HG03025 (cell line): ENCODE data around the gene NT5C3B.

ENCODE experiments used
- ATAC-seq: cut with Tn5 transposase; IDR thresholded peaks from one replicate; pipeline ENCODE4 v1.9.1; 2021; ENCODE audit warnings: mild to moderate bottlenecking, moderate library complexity; ENCODE audit not compliant: unreplicated experiment, low FRiP score

Gene NT5C3B

DNA sequence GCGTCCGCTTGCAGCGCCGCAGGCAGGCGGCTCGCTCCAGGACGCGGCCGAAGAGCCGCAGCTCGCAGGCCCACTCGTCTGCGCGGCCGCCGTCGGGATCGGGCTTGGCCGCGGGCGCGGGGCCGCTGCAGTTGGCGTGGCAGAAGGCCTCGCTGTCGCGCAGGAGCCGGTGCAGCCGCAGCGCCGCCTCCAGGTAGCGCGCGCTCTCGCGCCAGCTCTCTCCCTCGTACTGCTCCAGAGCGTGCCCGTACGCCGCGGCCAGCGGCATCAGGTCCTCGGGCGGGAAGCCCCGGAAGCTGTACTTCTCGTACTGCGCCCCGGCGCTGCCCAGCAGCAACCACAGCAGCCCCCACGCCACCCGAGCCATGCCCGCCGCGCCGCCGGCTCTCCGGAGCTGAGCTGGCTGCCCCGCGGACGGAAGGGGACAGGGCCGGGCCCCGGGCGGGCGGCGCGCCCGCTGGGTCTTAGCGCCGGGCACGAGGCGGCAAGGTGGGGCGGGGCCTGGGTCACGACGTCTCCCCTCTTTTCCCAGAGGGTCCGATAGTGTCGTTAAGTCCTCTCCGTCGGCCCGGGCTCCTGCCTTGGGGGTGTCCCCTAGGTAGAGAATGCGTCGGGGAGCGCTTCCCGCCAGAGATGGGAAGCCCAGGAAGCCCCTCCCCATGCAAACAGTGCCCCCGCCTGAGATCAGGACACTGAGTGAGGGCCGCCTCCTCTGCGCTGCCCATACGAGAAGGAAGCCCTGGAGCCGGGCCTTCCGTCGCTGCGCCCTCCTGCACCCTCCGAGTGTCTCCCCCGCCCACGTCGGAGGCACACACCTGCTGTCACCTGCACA is 24.3 kb downstream of the NT5C3B start, which contains the start of gene P3H4:
TSS of gene P3H4 (minus strand) at position 401 of the 832 bp plus-strand sequence. CDS start at position 367, 34 bp downstream.
- ATAC-seq = no peak

DNA sequence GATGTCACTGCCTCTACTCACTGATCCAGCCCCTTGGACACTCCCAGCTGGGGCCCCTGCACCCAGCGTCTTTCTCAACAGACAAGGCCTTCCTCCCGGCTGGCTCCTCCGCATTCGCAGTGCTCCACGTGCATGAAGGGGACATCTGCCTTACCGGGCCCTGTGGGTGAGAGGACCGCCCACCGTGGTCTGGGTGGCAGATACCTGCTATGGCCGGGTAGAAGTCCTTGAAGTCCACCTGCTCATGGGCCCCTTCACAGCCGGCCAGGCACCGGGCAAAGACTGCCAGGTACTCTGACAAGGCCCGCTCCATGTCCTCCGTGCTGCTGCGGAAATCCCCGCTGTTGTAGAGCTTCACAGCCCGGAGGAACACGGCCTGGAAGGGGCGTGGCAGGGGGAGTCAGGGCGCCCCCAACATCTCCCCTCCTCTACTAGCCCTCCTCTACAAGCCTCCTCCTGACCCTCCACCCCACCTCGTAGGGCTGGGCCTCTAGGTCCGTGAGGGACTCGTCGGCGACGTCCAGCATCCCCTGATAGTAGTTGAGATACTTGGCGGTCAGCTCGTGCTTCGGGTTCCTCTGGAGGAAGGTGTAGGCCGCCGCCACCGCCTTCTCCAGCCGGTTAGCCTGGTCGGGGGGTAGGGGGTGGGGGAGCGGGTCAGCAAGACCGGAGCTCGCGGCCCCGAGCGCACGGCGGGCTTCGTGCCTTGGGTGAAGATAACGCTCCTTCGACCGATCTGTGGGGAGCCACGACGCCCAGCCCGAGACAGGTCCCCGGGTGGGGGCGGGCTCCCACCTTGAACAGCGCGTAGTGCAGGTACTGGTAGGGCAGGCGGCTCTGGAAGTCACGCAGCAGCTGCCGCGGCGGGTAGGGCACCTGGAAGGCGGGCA is 25.1 kb downstream of the NT5C3B start:
- no peak for ATAC-seq

DNA sequence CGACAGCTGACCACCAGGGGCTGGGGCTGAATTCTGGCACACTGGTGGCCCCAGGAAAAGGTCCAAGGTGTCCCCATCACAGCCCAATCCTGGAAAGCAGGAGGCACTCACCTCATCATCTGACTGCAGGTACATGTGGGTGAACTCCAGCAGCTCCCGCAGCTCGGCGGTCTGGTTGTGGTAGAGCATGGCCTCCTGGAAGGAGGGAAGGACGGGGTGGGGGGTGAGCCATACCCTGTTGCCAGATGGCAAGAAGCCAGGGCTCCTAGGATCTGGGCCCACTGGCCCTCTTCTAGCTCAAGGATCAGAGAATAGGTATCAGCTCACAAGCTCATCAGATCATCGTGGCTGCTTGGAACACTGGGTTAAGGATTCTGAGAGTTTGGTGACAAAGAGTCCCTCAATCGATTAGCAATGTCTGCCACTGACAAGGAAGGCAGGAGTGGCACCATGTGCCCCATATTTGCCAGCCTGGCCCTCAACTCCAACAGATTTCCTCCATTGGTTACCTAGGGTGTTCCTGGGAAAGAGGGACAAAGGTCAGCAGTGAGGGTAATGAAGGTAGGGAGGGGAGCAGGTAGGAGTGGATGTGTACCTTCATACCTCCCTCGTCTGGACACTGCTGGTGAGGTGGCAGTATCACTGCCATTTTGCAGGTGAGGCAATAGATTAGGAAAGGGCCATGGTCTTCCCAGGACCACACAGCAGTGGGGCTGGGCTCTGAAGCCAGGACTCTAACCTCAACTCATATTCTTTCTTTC is 29.2 kb downstream of the NT5C3B start:
- ATAC-seq = no peak

DNA sequence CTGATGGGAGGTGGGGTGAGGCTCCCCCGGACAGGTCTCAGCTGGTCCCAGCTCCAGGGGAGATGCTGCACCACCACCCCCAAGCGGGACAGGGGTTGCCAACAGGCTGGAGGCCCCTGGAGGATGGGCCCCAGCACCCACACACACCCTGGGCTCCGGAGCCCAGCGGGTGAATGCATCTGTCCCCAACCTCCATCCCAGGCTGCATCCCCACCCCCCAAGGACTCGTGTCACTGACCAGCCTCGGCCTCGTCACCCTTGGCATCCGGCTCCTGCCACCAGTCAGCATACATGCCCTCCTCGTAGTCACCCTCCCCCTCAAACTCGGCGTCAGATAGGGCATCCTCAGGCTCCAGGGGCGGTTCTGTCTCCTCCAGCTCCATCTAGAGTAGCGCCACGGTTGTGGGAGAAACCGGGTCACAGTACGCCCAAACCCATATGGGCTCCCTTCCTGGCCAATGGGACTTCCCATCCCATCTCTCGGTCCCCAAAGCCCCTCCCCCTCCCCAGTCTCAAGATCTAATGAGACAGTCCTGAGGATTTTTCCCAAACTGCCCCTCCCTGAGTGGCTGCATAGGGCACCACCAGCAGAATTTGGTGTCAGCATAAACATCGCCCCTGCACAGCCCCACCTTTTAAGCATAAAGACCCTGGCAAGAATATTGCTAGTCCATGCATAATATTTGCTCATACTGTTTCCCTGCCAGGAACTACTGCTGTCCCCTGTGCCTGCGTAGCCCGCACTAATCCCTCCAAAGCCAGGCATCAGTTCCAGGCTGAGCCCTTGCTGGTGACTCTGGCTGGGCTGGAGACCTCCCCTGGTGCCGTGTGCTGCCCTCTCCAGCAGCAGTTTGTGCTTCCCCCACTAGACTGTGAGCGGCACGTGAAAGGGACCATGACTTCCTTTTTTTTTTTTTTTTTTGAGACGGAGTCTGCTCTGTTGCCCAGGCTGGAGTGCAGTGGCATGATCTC is 32.7 kb downstream of the NT5C3B start:
- no peak for ATAC-seq

DNA sequence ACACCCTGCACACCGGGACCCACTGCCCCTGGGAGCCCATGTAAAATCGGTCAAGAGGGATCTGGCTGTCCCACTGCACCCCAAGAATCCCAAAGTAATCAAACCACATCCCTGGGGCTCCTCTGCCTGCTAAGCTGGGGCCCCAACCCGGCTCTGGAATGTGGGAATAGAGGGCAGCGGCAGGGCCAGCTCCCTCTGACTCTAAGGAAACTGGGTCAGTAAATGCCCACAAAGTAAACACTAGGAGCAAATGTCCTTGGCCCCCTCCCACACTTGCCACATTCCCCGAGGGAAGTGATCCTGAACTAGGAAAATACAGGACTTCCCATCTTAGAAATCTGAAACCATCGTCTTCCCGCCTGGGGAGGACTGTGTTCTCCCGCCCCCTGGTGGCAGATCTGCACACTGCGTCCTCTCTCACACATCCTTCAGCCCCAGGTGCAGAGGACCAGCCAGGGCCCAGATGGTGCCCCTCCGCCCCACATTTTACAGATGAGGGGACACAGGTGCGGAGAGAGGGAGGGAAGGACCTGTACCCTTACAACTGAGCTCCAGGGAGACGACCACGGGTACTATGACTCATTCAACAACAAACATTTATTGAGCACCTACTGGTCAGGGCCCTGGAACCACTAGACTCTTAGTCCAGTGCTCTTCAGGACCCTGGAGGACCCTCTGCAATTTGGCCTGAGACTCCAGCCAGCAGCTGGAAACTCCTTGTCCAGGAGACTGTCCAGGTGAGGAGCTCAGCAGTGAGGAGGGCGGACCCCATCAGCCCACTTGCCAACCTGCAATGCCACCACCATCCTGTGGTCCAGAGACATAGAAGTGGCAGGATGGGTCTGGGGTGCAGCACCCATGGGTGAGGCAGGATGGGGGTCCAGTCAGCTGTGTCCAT is 34.4 kb downstream of the NT5C3B start:
- no peak for ATAC-seq

DNA sequence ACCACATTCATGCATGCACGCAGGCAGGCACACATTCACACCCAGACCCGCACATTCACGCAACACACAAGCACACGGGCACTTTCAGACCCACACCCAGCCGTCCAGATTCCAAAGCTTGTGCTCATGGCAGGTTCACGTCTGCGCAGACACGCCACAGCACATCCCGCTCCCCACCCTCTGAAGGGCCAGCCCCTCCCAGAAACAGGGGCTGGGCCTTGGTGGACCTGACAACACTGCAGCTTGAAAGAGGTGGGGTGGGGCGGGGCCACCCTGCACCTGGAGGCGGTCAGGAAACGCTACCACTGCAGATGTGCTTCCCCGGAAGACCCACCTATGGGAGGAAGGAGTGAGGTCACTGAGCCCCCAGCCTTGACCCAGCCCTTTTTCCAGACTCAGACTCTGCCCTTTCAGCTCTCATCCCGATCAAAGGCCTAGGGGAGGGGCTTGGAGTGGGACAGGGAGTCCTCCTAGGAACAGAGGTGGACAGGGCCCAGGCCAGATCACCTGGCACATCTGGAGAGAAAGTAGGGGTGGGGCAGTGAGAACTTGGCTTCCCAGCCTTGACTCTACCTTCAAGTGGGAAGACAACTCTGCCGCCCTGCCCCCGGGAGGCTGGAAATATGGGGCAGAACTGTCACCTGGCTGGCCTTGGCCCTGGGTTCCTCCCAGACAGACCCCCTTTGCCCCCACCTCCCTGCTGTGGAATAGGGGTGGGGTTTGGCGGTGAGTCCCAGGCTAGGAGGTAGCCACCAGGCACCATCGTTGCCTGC is 35.2 kb downstream of the NT5C3B start:
- no peak for ATAC-seq

DNA sequence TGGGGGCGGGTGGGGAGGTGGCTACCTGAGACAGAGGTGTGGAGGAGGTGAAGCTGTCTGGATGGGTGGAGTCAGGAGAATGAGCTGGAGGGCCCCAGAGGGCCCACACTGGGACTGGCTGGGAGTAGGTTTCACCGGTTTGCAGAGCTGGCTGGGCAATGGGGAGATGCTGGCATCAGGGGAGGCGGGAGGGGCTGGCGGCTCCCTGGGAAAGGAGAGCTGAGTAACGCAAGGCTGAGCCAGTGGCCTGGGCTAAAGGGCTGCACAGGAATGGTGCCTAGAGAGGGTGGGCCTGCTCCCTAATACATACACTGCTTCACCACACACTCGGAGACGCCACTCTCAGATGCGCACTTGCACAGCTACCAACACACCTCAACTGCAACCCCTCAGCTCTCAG is 36.7 kb downstream of the NT5C3B start:
- no peak for ATAC-seq

DNA sequence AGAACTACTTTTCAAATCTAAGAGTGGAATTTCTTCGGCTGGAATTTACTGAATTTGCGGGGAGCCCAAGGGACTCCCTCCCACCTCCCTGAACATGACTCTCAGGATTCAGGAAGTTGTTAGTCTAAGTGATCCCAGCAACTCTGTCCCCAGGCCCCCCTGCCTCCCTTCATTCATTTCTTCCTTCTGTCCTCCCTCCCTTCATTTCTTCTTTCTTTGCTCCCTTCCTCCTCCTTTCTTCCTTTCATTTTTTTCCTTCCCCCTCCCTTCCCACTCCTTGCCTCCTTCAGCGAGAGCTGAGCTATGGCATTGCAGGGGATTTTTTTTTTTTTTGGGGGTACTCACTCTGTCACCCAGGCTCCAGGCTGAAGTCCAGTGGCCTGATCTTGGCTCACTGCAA is 38.7 kb downstream of the NT5C3B start:
- ATAC-seq = no peak

DNA sequence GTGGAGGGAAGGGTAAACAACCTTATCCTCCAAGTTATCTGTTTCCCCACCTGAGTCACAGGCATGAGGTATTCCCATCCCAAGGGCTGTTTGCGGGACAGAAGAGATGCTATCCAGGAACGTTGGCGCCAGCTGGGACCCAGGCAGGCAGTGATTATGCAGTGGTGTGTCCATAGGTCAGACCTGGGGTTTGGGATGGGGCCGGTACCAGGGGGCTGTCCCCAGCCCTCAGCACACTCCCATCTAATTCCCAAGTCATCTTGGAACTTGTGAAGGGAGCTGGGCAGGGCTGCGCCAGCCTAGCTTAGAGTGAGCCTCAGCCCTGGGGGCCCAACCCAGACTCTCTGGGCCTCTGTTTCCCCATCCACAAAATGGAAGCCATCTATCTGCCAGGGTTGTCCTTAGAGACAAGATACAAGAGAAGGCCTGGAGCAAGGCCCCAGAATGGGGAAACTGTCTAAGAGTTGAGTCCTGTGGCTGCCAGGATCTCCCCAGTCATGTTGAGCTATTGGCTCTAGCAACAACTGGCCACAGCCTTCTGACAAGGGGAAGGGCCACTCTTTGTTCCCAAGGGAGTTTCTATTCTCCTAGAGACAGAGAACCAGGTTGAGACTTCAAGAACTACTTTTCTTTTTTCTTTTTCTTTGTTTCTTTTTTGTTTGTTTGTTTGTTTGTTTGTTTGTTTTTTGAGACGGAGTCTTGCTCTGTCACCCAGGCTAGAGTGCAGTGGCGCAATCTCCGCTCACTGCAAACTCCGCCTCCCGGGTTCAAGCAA is 39.7 kb downstream of the NT5C3B start:
- no peak for ATAC-seq

DNA sequence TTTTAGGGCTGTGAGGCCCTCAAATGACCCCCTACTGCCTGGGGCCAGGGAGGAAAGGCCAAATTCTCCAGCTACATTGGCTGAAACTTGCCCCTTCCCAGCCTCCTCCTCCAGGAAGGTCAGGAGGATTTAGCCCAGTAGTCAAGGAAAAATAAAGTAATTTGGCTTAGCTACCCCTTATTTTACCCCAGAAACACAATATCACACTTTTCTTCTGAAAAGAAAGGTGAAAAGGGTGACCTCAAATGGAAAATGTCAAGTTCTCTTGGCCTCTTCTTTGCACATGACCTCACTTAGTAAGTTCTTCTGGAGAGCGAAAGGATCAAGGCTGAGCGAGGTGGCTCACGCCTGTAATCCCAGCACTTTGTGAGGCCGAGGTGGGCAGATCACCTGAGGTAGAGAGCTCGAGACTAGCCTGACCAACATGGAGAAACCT is 41.5 kb downstream of the NT5C3B start:
- no peak for ATAC-seq

DNA sequence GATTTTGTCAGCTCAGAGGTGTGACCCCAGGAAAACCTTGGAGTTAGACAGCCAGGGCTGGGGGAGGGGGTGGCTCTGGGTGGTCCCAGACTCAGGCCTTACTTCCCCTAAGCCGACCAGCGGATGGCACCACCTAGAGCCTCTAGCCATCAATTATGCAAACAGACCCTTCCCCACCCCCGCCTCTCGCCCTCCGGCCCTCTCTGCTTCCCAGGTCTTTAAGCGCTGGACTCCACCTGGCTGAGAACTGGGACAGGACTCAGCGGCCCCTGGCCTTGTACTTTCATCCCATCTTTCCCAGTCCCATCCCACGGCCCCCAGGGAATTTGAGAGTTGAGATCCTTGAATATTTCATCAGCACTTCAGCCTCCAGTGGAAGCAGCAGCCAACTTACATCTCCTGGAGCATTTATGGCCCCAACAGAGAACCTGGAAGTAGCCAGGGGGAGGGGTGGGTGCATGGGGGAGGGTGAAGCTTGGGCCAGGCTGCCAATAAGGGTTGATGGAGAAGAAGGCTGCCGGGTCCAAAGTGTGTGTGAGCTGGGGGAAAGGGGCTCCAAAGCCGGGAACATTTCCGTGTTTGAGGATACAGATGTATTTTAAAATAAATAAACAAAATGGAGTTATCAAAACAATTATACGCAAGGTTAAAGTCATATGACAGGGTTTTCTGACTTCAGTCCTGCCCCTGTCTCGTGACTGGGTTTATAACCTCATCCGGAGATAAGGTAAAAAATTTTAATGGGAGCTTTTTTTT is 42.1 kb downstream of the NT5C3B start:
- no peak for ATAC-seq

DNA sequence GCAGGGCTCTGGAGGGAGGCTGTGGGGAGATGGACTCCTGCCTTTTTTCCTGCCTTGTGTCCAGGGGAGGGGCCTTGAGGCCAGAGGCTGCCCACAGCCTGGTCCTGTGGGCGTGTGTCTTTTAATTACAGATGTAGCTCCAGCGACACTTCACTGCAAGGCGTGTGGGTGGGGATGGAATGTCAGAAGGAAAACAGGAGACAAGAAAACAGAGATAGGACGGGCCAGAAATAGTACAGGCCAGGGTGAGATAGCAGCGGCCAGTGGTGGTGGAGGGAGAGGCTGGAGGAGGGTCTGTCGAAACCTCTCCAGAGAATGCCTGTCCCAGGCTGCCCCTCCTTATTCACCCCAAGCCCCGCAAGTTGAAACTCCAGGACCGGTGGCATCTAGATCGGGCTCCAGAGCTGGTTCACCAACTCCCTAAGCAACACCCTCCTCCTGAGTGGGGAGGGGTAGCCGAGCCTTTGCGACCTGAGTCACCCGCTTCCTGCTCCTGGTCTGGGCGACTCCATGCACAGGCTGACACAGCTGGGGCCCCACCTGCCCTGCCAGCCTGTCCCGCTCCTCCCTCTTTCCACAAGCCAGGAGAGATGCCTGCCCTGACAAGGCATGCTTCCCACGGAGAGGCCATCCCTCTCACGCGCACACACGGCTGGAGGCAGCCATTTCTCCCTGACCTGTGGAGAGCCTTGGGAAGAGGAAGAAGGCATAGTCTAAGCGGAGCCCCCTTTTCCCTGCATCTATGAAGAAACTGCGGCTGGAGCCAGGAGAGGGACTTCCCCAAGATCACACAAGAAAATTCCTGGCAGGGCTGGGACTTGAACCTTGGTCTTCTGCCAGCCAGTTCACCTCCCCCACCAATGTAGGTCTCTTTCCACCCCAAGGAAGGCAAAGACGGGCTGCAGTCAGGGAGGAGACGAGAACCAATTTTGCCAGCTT is 42.9 kb downstream of the NT5C3B start:
- ATAC-seq = no peak

DNA sequence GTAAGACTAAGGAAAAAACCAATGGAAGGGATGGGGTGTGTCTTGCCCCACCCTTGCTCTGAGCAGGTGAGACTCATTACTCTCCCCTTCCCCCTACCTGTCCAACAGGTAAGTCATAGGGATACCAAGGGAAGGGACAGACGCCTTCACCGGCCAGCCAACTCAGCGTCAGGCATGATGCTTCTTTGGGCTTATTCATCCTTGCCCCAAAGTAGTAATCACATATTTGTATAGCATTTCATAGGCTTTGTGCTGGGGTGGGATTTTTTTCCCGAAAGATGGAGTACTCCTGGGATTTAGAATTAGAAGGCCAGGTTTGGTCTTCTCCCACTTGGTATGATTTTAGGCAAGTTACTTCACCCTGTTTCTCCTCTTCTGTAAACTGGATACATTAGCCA is 49.0 kb downstream of the NT5C3B start:
- no peak for ATAC-seq

DNA sequence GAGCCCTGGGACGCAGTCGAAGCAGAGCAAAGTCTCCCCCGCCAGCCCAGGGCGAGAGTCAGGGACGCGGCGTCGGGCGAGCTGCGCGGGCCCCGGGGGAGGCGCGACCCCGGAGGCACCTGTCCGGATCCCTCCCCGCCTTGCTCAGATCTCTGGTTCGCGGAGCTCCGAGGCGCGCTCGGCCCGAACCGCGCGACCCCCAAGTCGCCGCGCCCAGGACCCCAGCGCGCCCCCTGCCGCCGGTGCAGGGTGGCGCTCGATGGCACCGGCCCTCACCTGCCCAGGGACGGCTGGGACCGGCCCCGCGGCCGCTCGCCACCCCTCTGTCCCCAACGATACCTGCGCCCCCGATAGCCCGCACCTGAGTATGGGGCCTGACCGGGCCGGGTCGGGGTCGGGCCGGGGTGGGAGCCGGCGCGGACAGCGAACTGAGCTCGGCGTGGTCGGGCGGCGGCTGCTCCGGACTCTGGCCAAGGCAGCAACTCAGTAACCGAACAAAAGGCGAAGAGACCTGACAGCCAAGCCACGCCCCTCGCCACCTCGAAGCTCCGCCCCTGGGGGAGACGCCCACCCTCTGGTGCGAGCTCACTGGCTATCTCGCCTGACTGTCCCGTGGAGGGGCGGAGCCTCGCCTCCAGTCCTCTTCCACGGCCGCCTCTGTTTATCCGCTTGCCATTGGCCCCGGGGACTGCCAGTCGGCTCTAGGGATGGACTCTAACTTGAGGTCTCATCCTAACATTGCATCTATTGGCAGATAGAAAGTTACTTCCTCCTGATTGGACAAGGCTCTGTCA is 49.6 kb downstream of the NT5C3B start, which contains the start of gene JUP:
TSS of gene JUP (minus strand) at position 485 of the 794 bp plus-strand sequence. CDS start 14,857 bp downstream, outside the sequence.
- ATAC-seq = no peak
